ENCODE data around the gene TTC33.

The TTC33 gene

GRCh38 chr5:40560474-40561110, 195.2 kb downstream of the TTC33 start:
- no peak for DNase-seq

- no peak for DNase-seq
Observed at GRCh38 chr5:40559306-40559705, 196.5 kb downstream of the TTC33 start.

- DNase-seq, result no peak
Observed at GRCh38 chr5:40557501-40557900, 198.3 kb downstream of the TTC33 start.

- no peak for DNase-seq
Observed at GRCh38 chr5:40556811-40557210, 198.9 kb downstream of the TTC33 start.

- DNase-seq, result no peak
Observed at GRCh38 chr5:40555886-40556285, 199.9 kb downstream of the TTC33 start.

GRCh38 chr5:40554813-40555212, 200.9 kb downstream of the TTC33 start:
- no peak for DNase-seq

GRCh38 chr5:40554054-40554453, 201.7 kb downstream of the TTC33 start:
- no peak for DNase-seq

- no peak for DNase-seq
Observed at GRCh38 chr5:40552981-40553380, 202.8 kb downstream of the TTC33 start.

GRCh38 chr5:40551496-40552491, 204.0 kb downstream of the TTC33 start:
- DNase-seq, result no peak

- DNase-seq, result no peak
Observed at GRCh38 chr5:40550481-40550880, 205.3 kb downstream of the TTC33 start.

- DNase-seq, result no peak
Observed at GRCh38 chr5:40549616-40550015, 206.1 kb downstream of the TTC33 start.

- no peak for DNase-seq
Observed at GRCh38 chr5:40547994-40548575, 207.7 kb downstream of the TTC33 start.

- no peak for DNase-seq
Observed at GRCh38 chr5:40547557-40547956, 208.2 kb downstream of the TTC33 start.

GRCh38 chr5:40540301-40540700, 215.5 kb downstream of the TTC33 start:
- no peak for DNase-seq

GRCh38 chr5:40524677-40525076, 231.1 kb downstream of the TTC33 start:
- no peak for DNase-seq

GRCh38 chr5:40521925-40522324, 233.8 kb downstream of the TTC33 start:
- DNase-seq, result no peak

- peak; percentile 28 for DNase-seq
Observed at GRCh38 chr5:40521108-40521785, 234.5 kb downstream of the TTC33 start.

GRCh38 chr5:40518485-40518917, 237.3 kb downstream of the TTC33 start:
- no peak for DNase-seq

GRCh38 chr5:40515476-40515875, 240.3 kb downstream of the TTC33 start:
- no peak for DNase-seq

- no peak for DNase-seq
Observed at GRCh38 chr5:40514976-40515375, 240.8 kb downstream of the TTC33 start.

- DNase-seq, result no peak
Observed at GRCh38 chr5:40511801-40512200, 244.0 kb downstream of the TTC33 start.

- DNase-seq, result no peak
Observed at GRCh38 chr5:40507095-40507494, 248.7 kb downstream of the TTC33 start.

GRCh38 chr5:40505031-40505430, 250.7 kb downstream of the TTC33 start:
- DNase-seq, result peak; percentile 14

Measured in SHP77 treated with DMSO at 0.1 percent for 48 hours (cell line).